Astrocyte (in vitro differentiated cells and primary cell): Measurements from ENCODE around the gene MFNG.

ENCODE experiments used
- EZH2 ChIP-seq: IDR thresholded peaks from 2 replicates; pipeline ENCODE4 v1.6.1; 2012; ENCODE audit warnings: mild to moderate bottlenecking, low read length, inconsistent platforms; ENCODE audit not compliant: insufficient read depth
- TF ChIP-seq, protein P1 (sequence below): IDR thresholded peaks from 2 replicates; pipeline ENCODE4 v1.5.1; 2011; ENCODE audit warnings: low read depth, mild to moderate bottlenecking, inconsistent platforms, low read length, moderate library complexity; ENCODE audit not compliant: insufficient read depth

- TF ChIP-seq, protein P1, sequence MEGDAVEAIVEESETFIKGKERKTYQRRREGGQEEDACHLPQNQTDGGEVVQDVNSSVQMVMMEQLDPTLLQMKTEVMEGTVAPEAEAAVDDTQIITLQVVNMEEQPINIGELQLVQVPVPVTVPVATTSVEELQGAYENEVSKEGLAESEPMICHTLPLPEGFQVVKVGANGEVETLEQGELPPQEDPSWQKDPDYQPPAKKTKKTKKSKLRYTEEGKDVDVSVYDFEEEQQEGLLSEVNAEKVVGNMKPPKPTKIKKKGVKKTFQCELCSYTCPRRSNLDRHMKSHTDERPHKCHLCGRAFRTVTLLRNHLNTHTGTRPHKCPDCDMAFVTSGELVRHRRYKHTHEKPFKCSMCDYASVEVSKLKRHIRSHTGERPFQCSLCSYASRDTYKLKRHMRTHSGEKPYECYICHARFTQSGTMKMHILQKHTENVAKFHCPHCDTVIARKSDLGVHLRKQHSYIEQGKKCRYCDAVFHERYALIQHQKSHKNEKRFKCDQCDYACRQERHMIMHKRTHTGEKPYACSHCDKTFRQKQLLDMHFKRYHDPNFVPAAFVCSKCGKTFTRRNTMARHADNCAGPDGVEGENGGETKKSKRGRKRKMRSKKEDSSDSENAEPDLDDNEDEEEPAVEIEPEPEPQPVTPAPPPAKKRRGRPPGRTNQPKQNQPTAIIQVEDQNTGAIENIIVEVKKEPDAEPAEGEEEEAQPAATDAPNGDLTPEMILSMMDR, result no peak
- TF ChIP-seq EZH2, result no peak
These were observed 16.4 kb upstream of the MFNG start for GRCh38 chr22:37502342-37503182.
